GM12878 (cell line): ENCODE measurements around the gene SCLY. TPM values are rescaled to one million over a fixed set of nuclear protein-coding genes. Genes with fewer than 3 reads are reported as not detected.
A peak's percentile ranks its signal among the peaks of the same experiment; 100 is the strongest.

ENCODE experiments used
- BACH1 ChIP-seq: fragments of 450-650 bp; IDR thresholded peaks from 2 replicates; pipeline ENCODE4 v1.6.1; 2017; ENCODE audit warnings: mild to moderate bottlenecking, borderline replicate concordance
- BCL11A ChIP-seq: IDR thresholded peaks from 2 replicates; pipeline ENCODE4 v1.6.1; 2011; ENCODE audit warnings: low read depth, low read length
- EED ChIP-seq: sonication (generic); IDR thresholded peaks from 2 replicates; pipeline ENCODE4 v1.6.1; 2016; ENCODE audit warnings: antibody characterized with exemption, low read depth
- FOXK2 ChIP-seq: fragments of 450-650 bp; IDR thresholded peaks from 2 replicates; pipeline ENCODE4 v1.6.1; 2017; ENCODE audit warnings: mild to moderate bottlenecking, moderate library complexity
- IKZF1 ChIP-seq: fragments of 450-650 bp; conservative IDR thresholded peaks from 2 replicates; pipeline ENCODE4 v1.6.1; 2017; ENCODE audit warnings: antibody characterized with exemption, mild to moderate bottlenecking
- JUNB ChIP-seq: IDR thresholded peaks from 2 replicates; pipeline ENCODE4 v1.6.1; 2016; ENCODE audit warnings: antibody characterized with exemption, mild to moderate bottlenecking
- KDM1A ChIP-seq: fragments of 200-600 bp; sonication (generic); IDR thresholded peaks from 2 replicates; pipeline ENCODE4 v1.6.1; 2016; ENCODE audit warnings: borderline replicate concordance
- KLF5 ChIP-seq: fragments of 450-650 bp; IDR thresholded peaks from 2 replicates; pipeline ENCODE4 v1.6.1; 2014; ENCODE audit warnings: mild to moderate bottlenecking; ENCODE audit not compliant: partially characterized antibody
- MXI1 ChIP-seq: fragments of 150-350 bp; IDR thresholded peaks from 2 replicates; pipeline ENCODE4 v1.6.1; 2011; ENCODE audit warnings: low read depth, mild to moderate bottlenecking, inconsistent platforms, low read length, improper control_type of control experiment
- MYC ChIP-seq: IDR thresholded peaks from 2 replicates; pipeline ENCODE4 v1.6.1; 2011; ENCODE audit warnings: mild to moderate bottlenecking, low read length, moderate library complexity, inconsistent platforms; ENCODE audit not compliant: insufficient read depth, insufficient replicate concordance, insufficient read length, severe bottlenecking
- NR2C2 ChIP-seq: IDR thresholded peaks from 2 replicates; pipeline ENCODE4 v1.6.1; 2011; ENCODE audit warnings: borderline replicate concordance, low read depth; ENCODE audit not compliant: control insufficient read depth, insufficient read length
- RAD51 ChIP-seq: fragments of 450-650 bp; IDR thresholded peaks from 2 replicates; pipeline ENCODE4 v1.6.1; 2016; ENCODE audit warnings: moderate library complexity, mild to moderate bottlenecking, inconsistent platforms
- RB1 ChIP-seq: fragments of 450-650 bp; formaldehyde crosslinking; IDR thresholded peaks from 2 replicates; pipeline ENCODE4 v1.6.1; 2017; ENCODE audit warnings: mild to moderate bottlenecking, borderline replicate concordance
- RUNX3 ChIP-seq: IDR thresholded peaks from 2 replicates; pipeline ENCODE4 v1.6.1; 2012; ENCODE audit warnings: low read length, inconsistent platforms
- STAT1 ChIP-seq: fragments of 450-650 bp; conservative IDR thresholded peaks from 2 replicates; pipeline ENCODE4 v1.6.1; 2014; ENCODE audit warnings: antibody characterized with exemption, mild to moderate bottlenecking
- TBL1XR1 ChIP-seq: IDR thresholded peaks from 2 replicates; pipeline ENCODE4 v1.6.1; 2012; ENCODE audit warnings: low read depth, low read length, improper control_type of control experiment
- TCF7 ChIP-seq: IDR thresholded peaks from 2 replicates; pipeline ENCODE4 v1.6.1; 2014; ENCODE audit warnings: antibody characterized with exemption, borderline replicate concordance
- USF1 ChIP-seq: IDR thresholded peaks from 2 replicates; pipeline ENCODE4 v1.6.1; 2011; ENCODE audit warnings: borderline replicate concordance, low read depth, mild to moderate bottlenecking, moderate library complexity, mixed read lengths, low read length; ENCODE audit not compliant: insufficient read depth; ENCODE audit errors: extremely low read length
- YY1 ChIP-seq: IDR thresholded peaks from 2 replicates; pipeline ENCODE4 v1.6.1; 2011; ENCODE audit warnings: low read depth, mild to moderate bottlenecking, low read length
- ZBED1 ChIP-seq: IDR thresholded peaks from 2 replicates; pipeline ENCODE4 v1.6.1; 2016; ENCODE audit warnings: borderline replicate concordance
- ZNF207 ChIP-seq: fragments of 450-650 bp; IDR thresholded peaks from 2 replicates; pipeline ENCODE4 v1.6.1; 2014; ENCODE audit warnings: antibody characterized with exemption, mild to moderate bottlenecking, borderline replicate concordance
- ZSCAN29 ChIP-seq: fragments of 450-650 bp; IDR thresholded peaks from 2 replicates; pipeline ENCODE4 v1.6.1; 2017; ENCODE audit warnings: mild to moderate bottlenecking, moderate library complexity
- polyA plus RNA-seq, 11 experiments: library from polyadenylated mRNA; depleted of rRNA in 4 of 11; unstranded in 6 of 11; stranded (reverse) in 5 of 11; fragments of >200 nt; fragmentation: Nextera tagmentation in 4 of 11; fragmentation: Illumina TruSeq in 1 of 11; extraction: Ambion mirVana in 4 of 11; extraction: Trizol in 1 of 11; gene quantifications; 1 replicate in 1 of 11; 2 replicates in 10 of 11; pipeline versions ENCODE4 v1.2.1 to v1.2.3, GENCODE V29; 2011 to 2016; ENCODE audit warnings: inconsistent platforms in 2 of 11, missing spikeins in 2 of 11, low read depth in 1 of 11
- total RNA-seq, 4 experiments: library from RNA; depleted of rRNA in 3 of 4; stranded (reverse); fragments of >200 nt in 3 of 4; fragmentation: Illumina TruSeq in 1 of 4; extraction: Trizol in 1 of 4; gene quantifications; 2 replicates each; pipeline versions ENCODE4 v1.2.1 to v1.2.3, GENCODE V29; 2013 to 2021
- TF ChIP-seq, protein P1 (sequence below): fragments of 150-350 bp; IDR thresholded peaks from 2 replicates; pipeline ENCODE4 v1.6.1; 2014; ENCODE audit warnings: mild to moderate bottlenecking, low read depth, low read length
- TF ChIP-seq, protein P2 (sequence below): fragments of 450-650 bp; IDR thresholded peaks from 2 replicates; pipeline ENCODE4 v1.6.1; 2017; ENCODE audit warnings: mild to moderate bottlenecking, moderate library complexity
- TF ChIP-seq, protein P3 (sequence below): IDR thresholded peaks from 2 replicates; pipeline ENCODE4 v1.6.1; 2011; ENCODE audit warnings: low read depth, mild to moderate bottlenecking, low read length, moderate library complexity, borderline replicate concordance; ENCODE audit errors: extremely low read depth

SCLY gene
- total and polyA plus RNA-seq, 10 of the 15 experiments (the other 5 are each of a cell fraction or from before 2014, with no cell fraction given): 3.3 to 49.1 (median 32.3) TPM

DNA sequence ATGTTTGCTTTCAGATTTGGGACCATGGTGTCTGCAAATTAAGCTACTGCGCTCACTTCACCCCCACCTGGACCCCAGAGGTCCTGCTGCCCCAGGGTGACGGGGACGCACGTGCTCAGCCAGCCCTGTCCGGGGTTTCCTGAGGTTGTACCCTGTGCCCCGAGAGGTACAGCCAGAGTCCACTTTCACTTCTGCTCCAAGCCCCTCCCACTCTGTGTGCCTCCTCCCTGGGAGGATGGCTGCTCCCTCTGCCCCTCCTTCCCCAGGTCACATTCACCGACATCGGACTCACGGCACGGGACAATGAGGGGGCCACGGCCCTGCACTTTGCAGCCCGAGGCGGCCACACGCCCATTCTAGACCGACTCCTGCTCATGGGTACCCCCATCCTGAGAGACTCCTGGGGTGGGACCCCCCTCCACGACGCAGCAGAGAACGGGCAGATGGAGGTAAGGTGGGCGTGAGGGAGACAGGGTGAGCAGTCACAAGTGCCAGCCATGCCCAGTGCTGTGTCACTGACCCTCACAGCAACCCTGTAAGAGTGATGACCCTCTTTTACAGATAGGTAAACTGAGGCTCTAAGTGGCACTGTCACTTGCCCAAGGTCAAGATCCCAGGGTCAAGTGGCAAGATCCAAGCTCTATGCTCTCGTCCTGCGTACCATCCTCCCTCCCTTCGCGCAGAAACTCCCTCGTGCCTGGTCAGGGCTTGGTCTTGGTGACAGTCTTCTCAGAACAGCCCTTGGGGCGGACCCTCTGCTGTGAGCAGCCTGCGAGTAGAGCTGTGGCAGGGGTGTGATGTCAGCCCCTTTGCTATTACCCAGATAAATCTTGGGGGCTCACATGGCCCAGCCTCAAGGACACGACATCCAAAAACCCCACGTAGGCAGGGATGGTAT lies 47.0 kb downstream of the SCLY start (continued):
- TF ChIP-seq NR2C2 (no peak), BCL11A (no peak), STAT1 (no peak), USF1 (no peak), RAD51 (no peak), ZNF207 (no peak), KDM1A (no peak), TCF7 (no peak), ZSCAN29 (no peak), FOXK2 (no peak), RB1 (no peak), EED (no peak), YY1 (no peak), MXI1 (peak; percentile 86), MYC (peak; percentile 61), KLF5 (no peak), JUNB (no peak), BACH1 (no peak), IKZF1 (peak; percentile 69), RUNX3 (peak; percentile 22; the same call in 1 of the 2 replicates), ZBED1 (no peak), TBL1XR1 (no peak)
- TF ChIP-seq, protein P1, sequence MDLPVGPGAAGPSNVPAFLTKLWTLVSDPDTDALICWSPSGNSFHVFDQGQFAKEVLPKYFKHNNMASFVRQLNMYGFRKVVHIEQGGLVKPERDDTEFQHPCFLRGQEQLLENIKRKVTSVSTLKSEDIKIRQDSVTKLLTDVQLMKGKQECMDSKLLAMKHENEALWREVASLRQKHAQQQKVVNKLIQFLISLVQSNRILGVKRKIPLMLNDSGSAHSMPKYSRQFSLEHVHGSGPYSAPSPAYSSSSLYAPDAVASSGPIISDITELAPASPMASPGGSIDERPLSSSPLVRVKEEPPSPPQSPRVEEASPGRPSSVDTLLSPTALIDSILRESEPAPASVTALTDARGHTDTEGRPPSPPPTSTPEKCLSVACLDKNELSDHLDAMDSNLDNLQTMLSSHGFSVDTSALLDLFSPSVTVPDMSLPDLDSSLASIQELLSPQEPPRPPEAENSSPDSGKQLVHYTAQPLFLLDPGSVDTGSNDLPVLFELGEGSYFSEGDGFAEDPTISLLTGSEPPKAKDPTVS: no peak
- TF ChIP-seq, protein P2, sequence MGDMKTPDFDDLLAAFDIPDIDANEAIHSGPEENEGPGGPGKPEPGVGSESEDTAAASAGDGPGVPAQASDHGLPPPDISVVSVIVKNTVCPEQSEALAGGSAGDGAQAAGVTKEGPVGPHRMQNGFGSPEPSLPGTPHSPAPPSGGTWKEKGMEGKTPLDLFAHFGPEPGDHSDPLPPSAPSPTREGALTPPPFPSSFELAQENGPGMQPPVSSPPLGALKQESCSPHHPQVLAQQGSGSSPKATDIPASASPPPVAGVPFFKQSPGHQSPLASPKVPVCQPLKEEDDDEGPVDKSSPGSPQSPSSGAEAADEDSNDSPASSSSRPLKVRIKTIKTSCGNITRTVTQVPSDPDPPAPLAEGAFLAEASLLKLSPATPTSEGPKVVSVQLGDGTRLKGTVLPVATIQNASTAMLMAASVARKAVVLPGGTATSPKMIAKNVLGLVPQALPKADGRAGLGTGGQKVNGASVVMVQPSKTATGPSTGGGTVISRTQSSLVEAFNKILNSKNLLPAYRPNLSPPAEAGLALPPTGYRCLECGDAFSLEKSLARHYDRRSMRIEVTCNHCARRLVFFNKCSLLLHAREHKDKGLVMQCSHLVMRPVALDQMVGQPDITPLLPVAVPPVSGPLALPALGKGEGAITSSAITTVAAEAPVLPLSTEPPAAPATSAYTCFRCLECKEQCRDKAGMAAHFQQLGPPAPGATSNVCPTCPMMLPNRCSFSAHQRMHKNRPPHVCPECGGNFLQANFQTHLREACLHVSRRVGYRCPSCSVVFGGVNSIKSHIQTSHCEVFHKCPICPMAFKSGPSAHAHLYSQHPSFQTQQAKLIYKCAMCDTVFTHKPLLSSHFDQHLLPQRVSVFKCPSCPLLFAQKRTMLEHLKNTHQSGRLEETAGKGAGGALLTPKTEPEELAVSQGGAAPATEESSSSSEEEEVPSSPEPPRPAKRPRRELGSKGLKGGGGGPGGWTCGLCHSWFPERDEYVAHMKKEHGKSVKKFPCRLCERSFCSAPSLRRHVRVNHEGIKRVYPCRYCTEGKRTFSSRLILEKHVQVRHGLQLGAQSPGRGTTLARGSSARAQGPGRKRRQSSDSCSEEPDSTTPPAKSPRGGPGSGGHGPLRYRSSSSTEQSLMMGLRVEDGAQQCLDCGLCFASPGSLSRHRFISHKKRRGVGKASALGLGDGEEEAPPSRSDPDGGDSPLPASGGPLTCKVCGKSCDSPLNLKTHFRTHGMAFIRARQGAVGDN: 0 out of 2 replicates have a peak, but pooled peaks have one; percentile 52
- TF ChIP-seq, protein P3, sequence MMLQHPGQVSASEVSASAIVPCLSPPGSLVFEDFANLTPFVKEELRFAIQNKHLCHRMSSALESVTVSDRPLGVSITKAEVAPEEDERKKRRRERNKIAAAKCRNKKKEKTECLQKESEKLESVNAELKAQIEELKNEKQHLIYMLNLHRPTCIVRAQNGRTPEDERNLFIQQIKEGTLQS: no peak
